H9 (cell line): ENCODE results near the gene FLNC. TPM values are rescaled to one million over a fixed set of nuclear protein-coding genes. Genes with fewer than 3 reads are reported as not detected.

Source experiments
- DNase-seq: peaks from one replicate; pipeline ENCODE4 v3.0.0-alpha.2; 2017
- H2AFZ ChIP-seq: one replicate; pipeline ENCODE4 v1.6.1; 2013; ENCODE audit warnings: mild to moderate bottlenecking, low read length, control low read depth, moderate library complexity
- H2AK5ac ChIP-seq: 2 replicates; pipeline ENCODE4 v1.6.1; 2013; ENCODE audit warnings: low read length, control low read depth, mixed read lengths; ENCODE audit not compliant: insufficient read length
- H2BK120ac ChIP-seq: one replicate; pipeline ENCODE4 v1.6.1; 2013; ENCODE audit warnings: low read depth, mild to moderate bottlenecking, low read length, control low read depth, inconsistent platforms; ENCODE audit not compliant: poor library complexity, severe bottlenecking
- H2BK12ac ChIP-seq: 2 replicates; pipeline ENCODE4 v1.6.1; 2013; ENCODE audit warnings: low read length, control low read depth, mixed read lengths, low read depth; ENCODE audit not compliant: insufficient read length
- H2BK15ac ChIP-seq: 2 replicates; pipeline ENCODE4 v1.6.1; 2013; ENCODE audit warnings: low read depth, low read length, control low read depth
- H2BK20ac ChIP-seq: one replicate; pipeline ENCODE4 v1.6.1; 2013; ENCODE audit warnings: low read depth, mild to moderate bottlenecking, low read length, control low read depth, inconsistent platforms; ENCODE audit not compliant: poor library complexity, severe bottlenecking
- H2BK5ac ChIP-seq: 2 replicates; pipeline ENCODE4 v1.6.1; 2013; ENCODE audit warnings: low read length, control low read depth, mixed read lengths; ENCODE audit not compliant: insufficient read length
- H3K14ac ChIP-seq: 2 replicates; pipeline ENCODE4 v1.6.1; 2013; ENCODE audit warnings: low read length, control low read depth; ENCODE audit not compliant: insufficient read depth
- H3K18ac ChIP-seq: 2 replicates; pipeline ENCODE4 v1.6.1; 2013; ENCODE audit warnings: low read depth, mild to moderate bottlenecking, mixed read lengths, low read length, control low read depth; ENCODE audit not compliant: insufficient read length
- H3K23ac ChIP-seq: 2 replicates; pipeline ENCODE4 v1.6.1; 2013; ENCODE audit warnings: low read length, control low read depth, mixed read lengths, low read depth; ENCODE audit not compliant: insufficient read length
- H3K23me2 ChIP-seq: 2 replicates; pipeline ENCODE4 v1.6.1; 2013; ENCODE audit warnings: low read depth, mild to moderate bottlenecking, mixed read lengths, low read length, control low read depth; ENCODE audit not compliant: insufficient read length, poor library complexity, severe bottlenecking
- H3K27ac ChIP-seq: 2 replicates; pipeline ENCODE4 v1.5.1; 2013; ENCODE audit warnings: low read length, control low read depth, mixed read lengths, low read depth; ENCODE audit not compliant: insufficient read length
- H3K27me3 ChIP-seq: 2 replicates; pipeline ENCODE4 v1.6.1; 2013; ENCODE audit warnings: low read length, control low read depth, inconsistent platforms; ENCODE audit not compliant: insufficient read depth
- H3K4ac ChIP-seq: 2 replicates; pipeline ENCODE4 v1.6.1; 2013; ENCODE audit warnings: low read depth, mild to moderate bottlenecking, control low read depth, inconsistent platforms, low read length, moderate library complexity
- H3K4me1 ChIP-seq: 2 replicates; pipeline ENCODE4 v1.6.1; 2013; ENCODE audit warnings: low read length, control low read depth, inconsistent platforms; ENCODE audit not compliant: insufficient read depth
- H3K4me2 ChIP-seq: 2 replicates; pipeline ENCODE4 v1.6.1; 2013; ENCODE audit warnings: low read length, control low read depth, mixed read lengths; ENCODE audit not compliant: insufficient read length, insufficient read depth
- H3K56ac ChIP-seq: 2 replicates; pipeline ENCODE4 v1.6.1; 2013; ENCODE audit warnings: low read depth, mild to moderate bottlenecking, mixed read lengths, low read length, control low read depth; ENCODE audit not compliant: insufficient read length
- H3K79me1 ChIP-seq: 2 replicates; pipeline ENCODE4 v1.6.1; 2013; ENCODE audit warnings: low read depth, mild to moderate bottlenecking, moderate library complexity, low read length, control low read depth, inconsistent platforms; ENCODE audit not compliant: insufficient read depth, poor library complexity, severe bottlenecking
- H3K79me2 ChIP-seq: 2 replicates; pipeline ENCODE4 v1.6.1; 2013; ENCODE audit warnings: low read length, control low read depth, inconsistent platforms; ENCODE audit not compliant: insufficient read depth
- H3K9ac ChIP-seq: 2 replicates; pipeline ENCODE4 v1.6.1; 2013; ENCODE audit warnings: low read length, control low read depth, mixed read lengths; ENCODE audit not compliant: insufficient read length; ENCODE audit errors: extremely low read depth
- H3K9me3 ChIP-seq: one replicate; pipeline ENCODE4 v1.6.1; 2013; ENCODE audit warnings: low read depth, low read length, inconsistent platforms; ENCODE audit not compliant: control insufficient read depth
- H3T11ph ChIP-seq: one replicate; pipeline ENCODE4 v1.6.1; 2013; ENCODE audit warnings: mild to moderate bottlenecking, low read length, control low read depth, inconsistent platforms
- H4K20me1 ChIP-seq: one replicate; pipeline ENCODE4 v1.6.1; 2013; ENCODE audit not compliant: control insufficient read depth, insufficient read length, insufficient read depth
- H4K5ac ChIP-seq: 2 replicates; pipeline ENCODE4 v1.6.1; 2013; ENCODE audit warnings: low read depth, mild to moderate bottlenecking, mixed read lengths, low read length, control low read depth; ENCODE audit not compliant: insufficient read length
- H4K8ac ChIP-seq: replicated peaks from 2 replicates; pipeline ENCODE4 v1.6.1; 2013; ENCODE audit warnings: low read length, control low read depth, mixed read lengths, low read depth; ENCODE audit not compliant: insufficient read length
- H4K91ac ChIP-seq: 2 replicates; pipeline ENCODE4 v1.6.1; 2013; ENCODE audit warnings: low read depth, mild to moderate bottlenecking, moderate library complexity, mixed read lengths, low read length, control low read depth; ENCODE audit not compliant: insufficient read length
- H3K27ac Mint-ChIP-seq, 3 experiments: 2 replicates in 2 of 3; 3 replicates in 1 of 3; pipeline ENCODE4 v1.8.0; 2020 to 2021; ENCODE audit warnings: mixed read lengths in 3 of 3, mild to moderate bottlenecking in 1 of 3, moderate library complexity in 1 of 3
- H3K27me3 Mint-ChIP-seq: 2 replicates; pipeline ENCODE4 v1.8.0; 2021; ENCODE audit warnings: low read depth, mild to moderate bottlenecking, moderate library complexity, mixed read lengths
- H3K36me3 Mint-ChIP-seq, 3 experiments: 2 replicates in 2 of 3; 3 replicates in 1 of 3; pipeline ENCODE4 v1.8.0; 2020 to 2021; ENCODE audit warnings: low read depth in 3 of 3, mixed read lengths in 3 of 3; ENCODE audit not compliant: insufficient read depth in 1 of 3
- H3K4me1 Mint-ChIP-seq, 2 experiments: 2 replicates each; pipeline ENCODE4 v1.8.0; 2020; ENCODE audit warnings: mixed read lengths in 2 of 2
- H3K4me3 Mint-ChIP-seq, 2 experiments: 2 replicates in 1 of 2; 3 replicates in 1 of 2; pipeline ENCODE4 v1.8.0; 2020 to 2021; ENCODE audit warnings: mild to moderate bottlenecking in 2 of 2, mixed read lengths in 2 of 2, moderate library complexity in 1 of 2
- H3K9me3 Mint-ChIP-seq, 2 experiments: 2 replicates in 1 of 2; 3 replicates in 1 of 2; pipeline ENCODE4 v1.8.0; 2020; ENCODE audit warnings: mild to moderate bottlenecking in 2 of 2, mixed read lengths in 2 of 2, moderate library complexity in 1 of 2
- CTCF ChIP-seq: fragments of 200-600 bp; sonication (generic); conservative IDR thresholded peaks from 3 replicates; pipeline ENCODE4 v1.8.0; 2021; ENCODE audit warnings: antibody characterized with exemption, mild to moderate bottlenecking
- WGBS: extraction: QIAGEN DNeasy Blood & Tissue Kit; methylation state at CpG from one replicate; pipeline ENCODE4 v1.1.7; 2013; ENCODE audit warnings: missing lambda C conversion rate, low lambda C conversion rate, mixed read lengths; ENCODE audit not compliant: insufficient read length; ENCODE audit errors: extremely low coverage; 5-methylcytosine and 5-hydroxymethylcytosine counted together
- total RNA-seq: library from RNA; stranded (reverse); gene quantifications from 2 replicates; pipeline ENCODE4 v1.2.1, GENCODE V29; 2021

FLNC gene
- total RNA-seq, 1 experiment from 2014 or later = 12.2 TPM

DNA sequence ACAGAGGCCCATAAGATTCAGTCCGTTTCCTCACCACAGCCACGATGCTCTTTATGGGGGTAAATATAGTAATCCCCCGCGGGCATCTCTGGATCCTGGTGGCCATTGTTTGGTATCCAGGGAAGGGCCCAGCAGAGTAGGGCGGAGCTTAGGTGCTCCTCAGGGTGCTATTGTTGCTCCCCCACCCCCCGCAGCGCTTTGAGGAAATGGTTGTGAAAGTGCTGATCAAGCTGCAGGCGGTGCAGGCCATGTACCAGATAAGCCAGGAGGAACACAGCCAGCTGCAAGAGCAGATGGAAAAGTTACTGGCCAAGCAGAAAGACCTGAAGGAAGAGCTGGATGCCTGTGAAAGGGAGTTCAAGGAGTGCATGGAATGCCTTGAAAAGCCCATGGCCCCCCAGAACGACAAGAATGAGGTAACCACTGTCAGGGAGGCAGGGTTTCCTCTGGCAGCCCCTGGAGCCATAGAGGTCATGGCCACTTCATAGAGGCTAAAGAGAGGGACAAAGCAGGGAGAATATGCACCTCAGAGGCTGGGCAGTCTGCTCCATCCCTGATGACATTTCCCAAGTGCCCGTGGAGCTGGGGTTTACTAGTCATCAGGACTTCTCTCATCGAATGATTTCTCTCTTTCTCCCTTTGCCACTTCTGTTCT lies 17.6 kb upstream of the FLNC start:
- no peak overlapping the region for H2BK12ac ChIP-seq
- no peak overlapping the region for H2AK5ac ChIP-seq
- no peak overlapping the region for H3K23ac ChIP-seq
- no peak overlapping the region for H3K4me2 ChIP-seq
- H3K27me3 ChIP-seq = no peaks in the 10 kb centered on the region
- no peak for TF ChIP-seq CTCF
- no peak for DNase-seq
- H3K36me3 Mint-ChIP-seq = peaks cover 2 to 33% (median 7%) of the 10 kb centered on the region in 3 experiments; a peak in 6 of 7 replicates
- no peaks in the 10 kb centered on the region for H3K23me2 ChIP-seq
- no peak overlapping the region for H3K18ac ChIP-seq
- WGBS = no CpG with 5 or more reads among the region's 11 CpGs
- H3K9ac ChIP-seq = no peak overlapping the region
- H3K79me2 ChIP-seq = no peaks in the 10 kb centered on the region
- H3K4ac ChIP-seq = no peak overlapping the region
- H3T11ph ChIP-seq = no peak overlapping the region
- H2AFZ ChIP-seq = no peak overlapping the region
- no peaks in the 10 kb centered on the region for H3K79me1 ChIP-seq
- no peaks in the 10 kb centered on the region for H3K27me3 Mint-ChIP-seq
- no peak overlapping the region for H3K56ac ChIP-seq
- no peak overlapping the region for H4K8ac ChIP-seq
- H3K4me3 Mint-ChIP-seq = no peak overlapping the region
- H2BK15ac ChIP-seq = no peak overlapping the region
- 0 out of 2 replicates have a peak, but pooled peaks cover 3% of the 10 kb centered on the region for H3K4me1 ChIP-seq
- H4K20me1 ChIP-seq = no peaks in the 10 kb centered on the region
- no peak overlapping the region for H3K27ac ChIP-seq
- no peak overlapping the region for H4K91ac ChIP-seq
- H2BK120ac ChIP-seq = no peak overlapping the region
- no peak overlapping the region for H3K27ac Mint-ChIP-seq
- no peaks in the 10 kb centered on the region for H3K9me3 ChIP-seq
- no peak overlapping the region for H3K14ac ChIP-seq
- H4K5ac ChIP-seq = no peak overlapping the region
- peaks cover 0 to 6% of the 10 kb centered on the region in 2 experiments; a peak in 3 of 4 replicates for H3K4me1 Mint-ChIP-seq
- H2BK20ac ChIP-seq = no peak overlapping the region
- H2BK5ac ChIP-seq = no peak overlapping the region
- no peaks in the 10 kb centered on the region for H3K9me3 Mint-ChIP-seq
